Fibroblast of lung (primary cell): ENCODE data around the gene HBS1L. TPM values are rescaled to one million over a fixed set of nuclear protein-coding genes. Genes with fewer than 3 reads are reported as not detected.

ENCODE experiments used
- DNase-seq, 2 donors: peaks; one replicate each; pipeline versions ENCODE4 v3.0.0 to v3.0.0-alpha.2; 2010; ENCODE audit warnings: low read depth in 2 of 2
- H2AFZ ChIP-seq: 2 replicates; pipeline ENCODE4 v1.5.1; 2012; ENCODE audit warnings: low read length, control low read depth, inconsistent platforms
- H3K27ac ChIP-seq: 2 replicates; pipeline ENCODE4 v1.5.1; 2011; ENCODE audit warnings: low read length, control low read depth; ENCODE audit not compliant: insufficient read depth
- H3K27me3 ChIP-seq: 2 replicates; pipeline ENCODE4 v1.5.1; 2011; ENCODE audit warnings: mild to moderate bottlenecking, low read length; ENCODE audit not compliant: control insufficient read depth, insufficient read depth
- H3K36me3 ChIP-seq: 2 replicates; pipeline ENCODE4 v1.5.1; 2011; ENCODE audit warnings: low read length; ENCODE audit not compliant: control insufficient read depth, insufficient read depth
- H3K4me1 ChIP-seq: 2 replicates; pipeline ENCODE4 v1.5.1; 2011; ENCODE audit warnings: low read length; ENCODE audit not compliant: control insufficient read depth, insufficient read depth; ENCODE audit errors: extremely low read depth
- H3K4me2 ChIP-seq: 2 replicates; pipeline ENCODE4 v1.5.1; 2011; ENCODE audit warnings: low read length, control low read depth; ENCODE audit not compliant: insufficient read depth; ENCODE audit errors: extremely low read depth
- H3K4me3 ChIP-seq, 4 experiments: fragments of 200-600 bp in 1 of 4; sonication (generic) in 1 of 4; replicated peaks in 1 of 4; 2 replicates each; pipeline ENCODE4 v1.5.1; 2011 to 2016; ENCODE audit warnings: low read length in 4 of 4, low read depth in 3 of 4, mild to moderate bottlenecking in 3 of 4, control low read depth in 2 of 4, inconsistent platforms in 1 of 4, mixed read lengths in 1 of 4; ENCODE audit not compliant: insufficient read depth in 1 of 4; ENCODE audit errors: control extremely low read depth in 1 of 4
- H3K79me2 ChIP-seq: 2 replicates; pipeline ENCODE4 v1.5.1; 2012; ENCODE audit warnings: mild to moderate bottlenecking, low read length, inconsistent platforms; ENCODE audit not compliant: control insufficient read depth, insufficient read depth
- H3K9ac ChIP-seq: 2 replicates; pipeline ENCODE4 v1.5.1; 2011; ENCODE audit warnings: mild to moderate bottlenecking, low read length, control low read depth; ENCODE audit not compliant: insufficient read depth
- H3K9me3 ChIP-seq: 2 replicates; pipeline ENCODE4 v1.5.1; 2012; ENCODE audit warnings: low read depth, low read length; ENCODE audit not compliant: control insufficient read depth, insufficient read depth
- H4K20me1 ChIP-seq: 2 replicates; pipeline ENCODE4 v1.5.1; 2011; ENCODE audit warnings: low read length; ENCODE audit not compliant: control insufficient read depth, insufficient read depth; ENCODE audit errors: extremely low read depth
- EZH2 ChIP-seq: IDR thresholded peaks from 2 replicates; pipeline ENCODE4 v1.5.1; 2012; ENCODE audit warnings: low read length, control low read depth, mild to moderate bottlenecking; ENCODE audit errors: missing control alignments
- polyA plus RNA-seq, 2 donors: library from polyadenylated mRNA; depleted of rRNA in 1 of 2; stranded (reverse) in 1 of 2; unstranded in 1 of 2; fragments of >200 nt; gene quantifications; 2 replicates each; pipeline ENCODE4 v1.2.1, GENCODE V29; 2011 to 2012; ENCODE audit warnings: missing spikeins in 1 of 2
- total RNA-seq: library from RNA; depleted of rRNA; stranded (reverse); fragments of >200 nt; gene quantifications from 2 replicates; pipeline ENCODE4 v1.2.1, GENCODE V29; 2014
- TF ChIP-seq, protein P1 (sequence below), 2 donors: IDR thresholded peaks in 1 of 2; conservative IDR thresholded peaks in 1 of 2; 1 replicate in 1 of 2; 2 replicates in 1 of 2; pipeline ENCODE4 v1.5.1; 2011 to 2012; ENCODE audit warnings: low read length in 2 of 2, control low read depth in 1 of 2, inconsistent platforms in 1 of 2, low read depth in 1 of 2, mild to moderate bottlenecking in 1 of 2

HBS1L gene
- total and polyA plus RNA-seq, 2 donors (not counting 1 experiment from before 2014, with no cell fraction given) = 106 to 118 TPM

DNA sequence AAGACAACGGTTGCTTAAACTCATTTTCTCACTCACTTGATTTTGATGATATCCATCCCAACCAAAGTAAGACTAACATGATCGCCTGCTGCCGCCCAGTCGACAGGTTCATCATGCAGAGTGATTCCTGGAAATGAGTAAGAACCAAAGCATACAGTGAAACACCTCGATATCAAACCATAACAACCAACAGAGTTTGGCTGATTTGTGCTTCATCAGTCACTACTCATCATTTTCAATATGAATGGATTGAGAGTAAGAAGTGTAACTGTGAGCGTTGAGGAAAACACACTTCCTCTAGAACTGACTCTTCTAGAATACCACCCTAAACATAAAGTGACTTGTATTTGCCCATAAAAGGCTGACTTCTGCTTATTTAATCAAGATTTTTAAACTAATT, 75.5 kb downstream of the HBS1L start:
- H3K9me3 ChIP-seq = no peaks in the 10 kb centered on the region
- no peak overlapping the region for H2AFZ ChIP-seq
- no peak overlapping the region for H3K9ac ChIP-seq
- TF ChIP-seq, protein P1, sequence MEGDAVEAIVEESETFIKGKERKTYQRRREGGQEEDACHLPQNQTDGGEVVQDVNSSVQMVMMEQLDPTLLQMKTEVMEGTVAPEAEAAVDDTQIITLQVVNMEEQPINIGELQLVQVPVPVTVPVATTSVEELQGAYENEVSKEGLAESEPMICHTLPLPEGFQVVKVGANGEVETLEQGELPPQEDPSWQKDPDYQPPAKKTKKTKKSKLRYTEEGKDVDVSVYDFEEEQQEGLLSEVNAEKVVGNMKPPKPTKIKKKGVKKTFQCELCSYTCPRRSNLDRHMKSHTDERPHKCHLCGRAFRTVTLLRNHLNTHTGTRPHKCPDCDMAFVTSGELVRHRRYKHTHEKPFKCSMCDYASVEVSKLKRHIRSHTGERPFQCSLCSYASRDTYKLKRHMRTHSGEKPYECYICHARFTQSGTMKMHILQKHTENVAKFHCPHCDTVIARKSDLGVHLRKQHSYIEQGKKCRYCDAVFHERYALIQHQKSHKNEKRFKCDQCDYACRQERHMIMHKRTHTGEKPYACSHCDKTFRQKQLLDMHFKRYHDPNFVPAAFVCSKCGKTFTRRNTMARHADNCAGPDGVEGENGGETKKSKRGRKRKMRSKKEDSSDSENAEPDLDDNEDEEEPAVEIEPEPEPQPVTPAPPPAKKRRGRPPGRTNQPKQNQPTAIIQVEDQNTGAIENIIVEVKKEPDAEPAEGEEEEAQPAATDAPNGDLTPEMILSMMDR (conservative IDR thresholded peaks at IDR 0.05 in 1 of 2, IDR thresholded peaks at IDR 0.05 in 1 of 2; ENCODE audit: low read depth in 1 of 2, low read length in 2 of 2) = no peak
- no peak for TF ChIP-seq EZH2
- no peak overlapping the region for H3K27ac ChIP-seq
- H3K4me3 ChIP-seq = no peak overlapping the region
- H3K27me3 ChIP-seq = no peaks in the 10 kb centered on the region
- H3K4me2 ChIP-seq = no peak overlapping the region
- H3K36me3 ChIP-seq = peaks cover 3% of the 10 kb centered on the region
- no peak for DNase-seq
- H4K20me1 ChIP-seq = no peaks in the 10 kb centered on the region
- no peaks in the 10 kb centered on the region for H3K79me2 ChIP-seq
- no peaks in the 10 kb centered on the region for H3K4me1 ChIP-seq

DNA sequence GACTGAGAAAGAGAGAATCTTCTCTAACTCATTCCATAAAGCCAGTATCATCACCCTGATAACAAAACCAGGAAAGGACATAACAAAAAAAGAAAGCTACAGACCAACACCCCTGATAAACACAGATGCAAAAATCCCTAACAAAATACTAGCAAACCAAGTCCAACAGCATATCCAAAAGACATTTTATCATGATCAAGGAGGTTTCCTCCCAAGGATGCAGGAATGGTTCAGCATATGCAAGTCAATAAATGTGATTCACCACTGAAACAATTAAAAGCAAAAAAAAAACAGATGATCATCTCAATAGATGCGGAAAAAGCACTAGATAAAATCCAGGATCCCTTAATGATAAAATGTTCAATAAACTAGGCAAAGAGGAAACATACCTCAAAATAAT, 80.3 kb downstream of the HBS1L start:
- peaks cover 3% of the 10 kb centered on the region for H3K36me3 ChIP-seq

GRCh38 chr6:134967711-134968110, 86.9 kb downstream of the HBS1L start:
- DNase-seq = no peak
- H3K79me2 ChIP-seq = no peaks in the 10 kb centered on the region
- no peaks in the 10 kb centered on the region for H3K4me1 ChIP-seq
- H3K27me3 ChIP-seq = no peaks in the 10 kb centered on the region
- H3K27ac ChIP-seq = no peak overlapping the region
- no peaks in the 10 kb centered on the region for H3K36me3 ChIP-seq
- no peak overlapping the region for H2AFZ ChIP-seq
- H3K4me2 ChIP-seq = no peak overlapping the region
- no peaks in the 10 kb centered on the region for H4K20me1 ChIP-seq
- no peak overlapping the region for H3K4me3 ChIP-seq
- TF ChIP-seq, protein P1 (conservative IDR thresholded peaks at IDR 0.05 in 1 of 2, IDR thresholded peaks at IDR 0.05 in 1 of 2; ENCODE audit: low read depth in 1 of 2, low read length in 2 of 2) = no peak
- no peak for TF ChIP-seq EZH2
- no peak overlapping the region for H3K9ac ChIP-seq
- H3K9me3 ChIP-seq = no peaks in the 10 kb centered on the region

More for the DNA sequence above, 80.3 kb downstream of the HBS1L start:
- H3K4me1 ChIP-seq = no peaks in the 10 kb centered on the region
- no peak overlapping the region for H3K27ac ChIP-seq
- no peaks in the 10 kb centered on the region for H3K79me2 ChIP-seq
- DNase-seq = no peak
- H4K20me1 ChIP-seq = no peaks in the 10 kb centered on the region
- H2AFZ ChIP-seq = no peak overlapping the region
- H3K9me3 ChIP-seq = no peaks in the 10 kb centered on the region
- TF ChIP-seq, protein P1 (conservative IDR thresholded peaks at IDR 0.05 in 1 of 2, IDR thresholded peaks at IDR 0.05 in 1 of 2; ENCODE audit: low read depth in 1 of 2, low read length in 2 of 2) = no peak
- no peak for TF ChIP-seq EZH2
- H3K4me2 ChIP-seq = no peak overlapping the region
- H3K9ac ChIP-seq = no peak overlapping the region
- no peaks in the 10 kb centered on the region for H3K27me3 ChIP-seq
- H3K4me3 ChIP-seq = no peak overlapping the region
